ENCODE measurements around the gene TNFAIP8L2.

TNFAIP8L2 gene

DNA sequence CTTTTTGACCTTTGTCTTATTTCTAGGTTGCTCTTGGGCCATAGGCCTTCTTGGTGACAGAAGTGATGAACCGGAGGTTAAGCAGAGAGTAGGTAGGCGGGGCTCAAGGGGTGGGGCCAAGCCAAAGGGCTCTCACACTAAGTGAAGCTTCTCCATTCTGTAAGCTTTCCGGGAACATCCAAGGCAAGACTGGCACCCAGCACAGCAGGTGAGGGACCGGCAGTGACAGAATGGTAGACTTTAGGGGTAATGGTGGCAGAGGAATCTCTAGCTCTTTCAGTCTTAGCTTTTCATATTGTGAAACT, at the start of gene TNFAIP8L2:
TNFAIP8L2 (plus strand) TSS at position 135 of the 305 bp plus-strand sequence. CDS start 2,049 bp downstream, outside the sequence.
- no peak within 1 kb of the TSS for H3K27ac ChIP-seq (ENCODE audit: low read length)
- no peaks in the 10 kb centered on the region for H3K9me3 ChIP-seq (ENCODE audit: control insufficient read depth in 2 of 2, low read length in 2 of 2)
- H3K36me3 ChIP-seq (ENCODE audit: control insufficient read depth in 2 of 2, insufficient read depth in 2 of 2, low read length in 2 of 2), result peaks cover 24 to 30% of the 10 kb centered on the region in 2 donors
- no peak within 1 kb of the TSS for H3K9ac ChIP-seq (ENCODE audit: low read length in 2 of 2)
- H3K4me3 ChIP-seq (ENCODE audit: low read length in 2 of 2), result peak within 1 kb of the TSS in 1 of 2 donors; percentile 44
- no peaks in the 10 kb centered on the region for H3K4me1 ChIP-seq (ENCODE audit: control insufficient read depth, insufficient read depth, low read length)
- no peaks in the 10 kb centered on the region for H3K27me3 ChIP-seq (ENCODE audit: control insufficient read depth in 1 of 2, insufficient read depth in 2 of 2, low read length in 2 of 2)

DNA sequence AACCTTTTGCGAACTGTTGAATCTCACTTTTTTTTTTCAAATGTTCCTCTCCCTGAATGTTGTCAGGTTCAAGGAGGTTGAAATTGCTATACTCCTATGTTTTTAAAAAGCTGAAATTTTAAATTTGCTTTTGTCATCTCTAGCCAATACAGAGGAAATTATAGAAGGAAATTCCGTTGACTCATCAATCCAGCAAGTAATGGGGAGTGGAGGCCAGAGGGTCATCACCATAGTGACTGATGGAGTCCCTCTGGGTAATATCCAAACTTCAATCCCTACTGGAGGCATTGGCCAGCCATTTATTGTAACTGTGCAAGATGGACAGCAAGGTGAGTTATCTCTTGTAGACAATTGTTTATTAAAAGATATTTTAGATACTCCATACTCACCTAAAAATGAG, 49.6 kb upstream of the TNFAIP8L2 start:
- Histone ChIP-seq H3K9ac (ENCODE audit: low read length in 2 of 2) (no peak overlapping the region), H3K4me1 (ENCODE audit: control insufficient read depth, insufficient read depth, low read length) (no peaks in the 10 kb centered on the region), H3K9me3 (ENCODE audit: control insufficient read depth in 2 of 2, low read length in 2 of 2) (no peaks in the 10 kb centered on the region), H3K27me3 (ENCODE audit: control insufficient read depth in 1 of 2, insufficient read depth in 2 of 2, low read length in 2 of 2) (no peaks in the 10 kb centered on the region), H3K4me3 (ENCODE audit: low read length in 2 of 2) (no peak overlapping the region), H3K36me3 (ENCODE audit: control insufficient read depth in 2 of 2, insufficient read depth in 2 of 2, low read length in 2 of 2) (peaks cover 16 to 23% of the 10 kb centered on the region in 2 donors), H3K27ac (ENCODE audit: low read length) (no peak overlapping the region)

DNA sequence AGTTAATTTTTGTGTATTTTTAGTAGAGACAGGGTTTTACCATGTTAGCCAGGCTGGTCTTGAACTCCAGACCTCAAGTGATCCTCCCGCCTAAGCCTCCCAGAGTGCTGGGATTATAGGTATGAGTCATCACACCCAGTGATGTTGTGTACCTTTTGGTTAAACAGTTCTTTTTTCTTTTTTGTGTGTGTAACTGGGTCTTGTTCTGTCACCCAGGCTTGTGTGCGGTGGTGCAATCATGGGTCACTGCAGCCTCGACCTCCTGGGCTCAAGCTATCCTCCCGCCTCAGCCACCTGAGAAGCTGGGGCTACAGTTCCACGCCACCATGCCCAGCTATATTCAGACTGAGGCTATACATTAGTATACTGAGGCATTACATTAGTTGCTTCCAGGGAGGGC, 48.1 kb upstream of the TNFAIP8L2 start:
- Histone ChIP-seq H3K4me3 (ENCODE audit: low read length in 2 of 2) (no peak overlapping the region), H3K36me3 (ENCODE audit: control insufficient read depth in 2 of 2, insufficient read depth in 2 of 2, low read length in 2 of 2) (peaks cover 15 to 23% of the 10 kb centered on the region in 2 donors), H3K27me3 (ENCODE audit: control insufficient read depth in 1 of 2, insufficient read depth in 2 of 2, low read length in 2 of 2) (no peaks in the 10 kb centered on the region), H3K4me1 (ENCODE audit: control insufficient read depth, insufficient read depth, low read length) (no peaks in the 10 kb centered on the region), H3K9me3 (ENCODE audit: control insufficient read depth in 2 of 2, low read length in 2 of 2) (no peaks in the 10 kb centered on the region), H3K9ac (ENCODE audit: low read length in 2 of 2) (no peak overlapping the region), H3K27ac (ENCODE audit: low read length) (no peak overlapping the region)

- Histone ChIP-seq H3K27me3 (ENCODE audit: control insufficient read depth in 1 of 2, insufficient read depth in 2 of 2, low read length in 2 of 2) (no peaks in the 10 kb centered on the region), H3K4me3 (ENCODE audit: low read length in 2 of 2) (no peak overlapping the region), H3K9ac (ENCODE audit: low read length in 2 of 2) (no peak overlapping the region), H3K9me3 (ENCODE audit: control insufficient read depth in 2 of 2, low read length in 2 of 2) (no peaks in the 10 kb centered on the region), H3K27ac (ENCODE audit: low read length) (no peak overlapping the region), H3K4me1 (ENCODE audit: control insufficient read depth, insufficient read depth, low read length) (no peaks in the 10 kb centered on the region), H3K36me3 (ENCODE audit: control insufficient read depth in 2 of 2, insufficient read depth in 2 of 2, low read length in 2 of 2) (peaks cover 7 to 20% of the 10 kb centered on the region in 2 donors)
Observed at GRCh38 chr1:151113877-151114276, 42.6 kb upstream of the TNFAIP8L2 start.

DNA sequence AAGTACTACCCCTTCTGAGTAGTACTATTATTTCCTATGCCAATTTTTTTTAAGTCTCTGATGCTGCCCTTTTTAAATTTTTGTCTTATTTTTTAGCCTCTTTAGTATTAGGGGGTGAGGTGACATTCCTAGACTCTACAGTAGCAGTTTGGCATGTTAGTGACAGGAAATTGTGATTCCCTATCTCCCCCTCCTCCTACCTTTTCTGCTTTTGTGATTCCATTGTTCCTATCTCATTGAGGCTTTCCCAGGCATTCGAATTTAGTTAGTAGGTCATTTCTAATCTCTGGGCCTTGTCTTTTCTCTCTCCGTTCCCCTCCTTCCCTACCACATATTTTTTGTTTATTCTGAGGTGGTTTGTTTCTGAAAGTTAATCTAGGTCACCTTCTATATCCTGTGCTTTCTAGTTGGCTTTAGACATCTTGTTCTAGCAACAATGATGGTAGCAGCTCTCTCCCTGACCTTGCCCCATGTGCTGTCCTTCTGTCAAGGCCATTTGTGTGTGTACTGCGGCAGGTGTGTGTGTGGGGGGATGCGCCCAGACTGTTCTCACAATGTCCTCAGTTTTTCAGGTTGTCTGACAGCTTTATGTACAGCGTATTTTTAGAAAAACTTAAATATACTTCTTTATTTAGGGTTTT, 31.6 kb upstream of the TNFAIP8L2 start:
- Histone ChIP-seq H3K9ac (ENCODE audit: low read length in 2 of 2) (no peak overlapping the region), H3K4me1 (ENCODE audit: control insufficient read depth, insufficient read depth, low read length) (no peaks in the 10 kb centered on the region), H3K9me3 (ENCODE audit: control insufficient read depth in 2 of 2, low read length in 2 of 2) (no peaks in the 10 kb centered on the region), H3K36me3 (ENCODE audit: control insufficient read depth in 2 of 2, insufficient read depth in 2 of 2, low read length in 2 of 2) (peaks cover 10 to 11% of the 10 kb centered on the region in 2 donors), H3K27ac (ENCODE audit: low read length) (no peak overlapping the region), H3K4me3 (ENCODE audit: low read length in 2 of 2) (no peak overlapping the region), H3K27me3 (ENCODE audit: control insufficient read depth in 1 of 2, insufficient read depth in 2 of 2, low read length in 2 of 2) (no peaks in the 10 kb centered on the region)

DNA sequence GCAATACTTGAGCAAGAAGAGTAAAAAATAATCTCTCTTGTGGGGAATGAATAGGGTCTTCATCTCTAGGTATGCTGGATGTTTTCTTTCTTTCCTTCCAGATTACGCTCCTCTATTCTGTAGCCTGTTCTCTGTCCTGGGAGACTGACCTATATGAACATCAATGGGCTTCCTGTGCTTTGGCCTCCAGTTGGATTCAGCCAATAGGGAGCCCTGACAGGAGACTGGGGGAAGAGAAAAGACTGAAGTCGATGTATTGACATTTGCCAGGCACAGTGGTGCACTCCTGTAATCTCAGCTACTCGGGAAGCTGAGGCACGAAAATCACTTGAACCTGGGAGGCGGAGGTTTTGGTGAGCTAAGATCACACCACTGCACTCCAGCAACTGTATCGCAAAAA, 27.6 kb upstream of the TNFAIP8L2 start:
- Histone ChIP-seq H3K9ac (ENCODE audit: low read length in 2 of 2) (no peak overlapping the region), H3K9me3 (ENCODE audit: control insufficient read depth in 2 of 2, low read length in 2 of 2) (no peaks in the 10 kb centered on the region), H3K36me3 (ENCODE audit: control insufficient read depth in 2 of 2, insufficient read depth in 2 of 2, low read length in 2 of 2) (peaks cover 0 to 4% of the 10 kb centered on the region in 2 donors), H3K4me3 (ENCODE audit: low read length in 2 of 2) (no peak overlapping the region), H3K27ac (ENCODE audit: low read length) (no peak overlapping the region), H3K4me1 (ENCODE audit: control insufficient read depth, insufficient read depth, low read length) (peaks cover 15% of the 10 kb centered on the region), H3K27me3 (ENCODE audit: control insufficient read depth in 1 of 2, insufficient read depth in 2 of 2, low read length in 2 of 2) (no peaks in the 10 kb centered on the region)

- Histone ChIP-seq H3K9me3 (ENCODE audit: control insufficient read depth in 2 of 2, low read length in 2 of 2) (no peaks in the 10 kb centered on the region), H3K27me3 (ENCODE audit: control insufficient read depth in 1 of 2, insufficient read depth in 2 of 2, low read length in 2 of 2) (no peaks in the 10 kb centered on the region), H3K4me1 (ENCODE audit: control insufficient read depth, insufficient read depth, low read length) (peaks cover 15% of the 10 kb centered on the region), H3K4me3 (ENCODE audit: low read length in 2 of 2) (peak overlapping the region; percentile 73 to 78), H3K36me3 (ENCODE audit: control insufficient read depth in 2 of 2, insufficient read depth in 2 of 2, low read length in 2 of 2) (peaks cover 10 to 12% of the 10 kb centered on the region in 2 donors), H3K27ac (ENCODE audit: low read length) (peak overlapping the region; percentile 77), H3K9ac (ENCODE audit: low read length in 2 of 2) (peak overlapping the region; percentile 62 to 80)
Observed at GRCh38 chr1:151130987-151131586, 25.4 kb upstream of the TNFAIP8L2 start.

- Histone ChIP-seq H3K9me3 (ENCODE audit: control insufficient read depth in 2 of 2, low read length in 2 of 2) (no peaks in the 10 kb centered on the region), H3K9ac (ENCODE audit: low read length in 2 of 2) (peak overlapping the region; percentile 62 to 69), H3K27ac (ENCODE audit: low read length) (peak overlapping the region; percentile 77), H3K27me3 (ENCODE audit: control insufficient read depth in 1 of 2, insufficient read depth in 2 of 2, low read length in 2 of 2) (no peaks in the 10 kb centered on the region), H3K36me3 (ENCODE audit: control insufficient read depth in 2 of 2, insufficient read depth in 2 of 2, low read length in 2 of 2) (peaks cover 16 to 17% of the 10 kb centered on the region in 2 donors), H3K4me1 (ENCODE audit: control insufficient read depth, insufficient read depth, low read length) (peaks cover 15% of the 10 kb centered on the region), H3K4me3 (ENCODE audit: low read length in 2 of 2) (peak overlapping the region; percentile 73 to 78)
Observed at GRCh38 chr1:151131701-151132334, 24.6 kb upstream of the TNFAIP8L2 start.

DNA sequence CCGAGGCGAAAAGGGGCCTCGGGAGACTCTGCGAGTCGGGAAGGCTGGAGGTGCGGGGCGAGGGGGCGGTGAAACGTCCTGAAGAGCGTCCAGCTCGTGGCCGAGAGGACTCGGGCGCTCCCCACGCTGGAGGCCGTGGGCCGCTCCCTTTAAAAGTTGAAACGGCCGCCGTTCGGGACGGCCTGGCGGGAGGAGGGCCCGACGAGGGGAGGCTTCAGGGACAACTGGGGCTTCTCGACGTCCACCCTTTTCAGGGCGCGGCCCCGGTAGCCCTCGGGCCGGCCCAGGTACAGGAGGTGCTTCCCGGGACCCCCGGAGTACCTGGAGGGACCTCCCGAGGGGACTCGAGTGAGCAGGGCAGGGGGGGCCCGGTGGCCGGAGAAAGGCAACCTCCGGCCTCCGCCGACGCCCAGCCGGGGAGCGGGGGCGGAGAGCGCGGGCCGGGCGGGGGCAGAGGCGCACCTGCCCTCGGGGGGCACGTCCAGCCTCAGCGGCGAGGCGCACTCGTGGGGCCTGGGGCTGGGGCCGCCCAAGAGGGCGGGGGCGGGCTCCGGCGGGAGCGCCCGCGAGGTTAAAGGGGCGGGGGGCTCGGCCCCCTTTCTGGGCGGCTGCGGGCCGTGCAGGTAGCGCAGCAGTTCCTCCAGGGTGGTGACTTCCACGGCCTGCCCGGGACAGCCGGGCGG, 24.0 kb upstream of the TNFAIP8L2 start:
- peaks cover 17% of the 10 kb centered on the region in 2 donors for H3K36me3 ChIP-seq (ENCODE audit: control insufficient read depth in 2 of 2, insufficient read depth in 2 of 2, low read length in 2 of 2)
- H3K9ac ChIP-seq (ENCODE audit: low read length in 2 of 2), result peak overlapping the region; percentile 47 to 62
- H3K27ac ChIP-seq (ENCODE audit: low read length), result peak overlapping the region; percentile 77
- H3K27me3 ChIP-seq (ENCODE audit: control insufficient read depth in 1 of 2, insufficient read depth in 2 of 2, low read length in 2 of 2), result no peaks in the 10 kb centered on the region
- H3K4me3 ChIP-seq (ENCODE audit: low read length in 2 of 2), result peak overlapping the region; percentile 73 to 78
- peaks cover 15% of the 10 kb centered on the region for H3K4me1 ChIP-seq (ENCODE audit: control insufficient read depth, insufficient read depth, low read length)
- H3K9me3 ChIP-seq (ENCODE audit: control insufficient read depth in 2 of 2, low read length in 2 of 2), result no peaks in the 10 kb centered on the region

DNA sequence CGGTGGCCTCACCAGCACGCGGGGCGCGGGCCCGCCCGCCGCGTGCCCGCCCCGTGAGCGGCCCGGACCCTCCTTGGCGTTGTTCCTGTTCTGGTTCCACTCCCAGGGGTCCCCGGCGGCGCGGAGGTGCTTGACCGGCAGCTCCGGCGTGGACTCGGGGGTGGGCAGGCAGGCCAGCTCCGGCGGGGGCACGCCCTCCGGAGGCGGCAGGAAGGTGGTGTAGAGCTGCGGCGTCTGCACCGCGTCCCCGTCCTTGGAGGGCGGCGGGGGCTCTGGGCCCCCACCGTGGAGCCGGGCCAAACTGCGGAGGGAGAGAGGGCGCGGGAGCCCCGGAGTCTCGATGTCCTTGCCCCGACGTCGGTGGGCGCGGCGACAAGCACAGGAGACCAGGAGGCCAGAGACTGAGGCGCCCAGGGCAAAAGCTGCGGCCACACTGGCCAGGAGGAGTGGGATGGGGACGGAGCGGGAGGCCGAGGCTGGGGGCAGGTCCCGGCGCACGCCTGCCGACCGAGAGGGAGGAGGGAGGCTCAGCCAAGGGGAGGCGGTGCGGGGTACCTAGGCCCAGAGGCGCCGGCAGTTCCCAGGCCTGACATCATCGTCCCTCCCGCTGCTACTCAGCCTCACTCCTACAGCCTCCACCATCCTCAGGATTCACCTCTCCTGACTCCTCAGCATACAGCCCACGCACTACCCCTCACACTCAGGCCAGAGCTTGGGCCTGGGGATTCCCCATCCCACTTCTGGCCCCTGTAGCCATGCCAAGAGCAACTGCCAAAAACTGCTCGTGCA, 23.2 kb upstream of the TNFAIP8L2 start:
- H3K36me3 ChIP-seq (ENCODE audit: control insufficient read depth in 2 of 2, insufficient read depth in 2 of 2, low read length in 2 of 2), result peaks cover 20% of the 10 kb centered on the region in 2 donors
- no peak overlapping the region for H3K4me3 ChIP-seq (ENCODE audit: low read length in 2 of 2)
- H3K9me3 ChIP-seq (ENCODE audit: control insufficient read depth in 2 of 2, low read length in 2 of 2), result no peaks in the 10 kb centered on the region
- no peaks in the 10 kb centered on the region for H3K27me3 ChIP-seq (ENCODE audit: control insufficient read depth in 1 of 2, insufficient read depth in 2 of 2, low read length in 2 of 2)
- no peak overlapping the region for H3K27ac ChIP-seq (ENCODE audit: low read length)
- no peak overlapping the region for H3K9ac ChIP-seq (ENCODE audit: low read length in 2 of 2)
- H3K4me1 ChIP-seq (ENCODE audit: control insufficient read depth, insufficient read depth, low read length), result peaks cover 15% of the 10 kb centered on the region
